B cell (primary cell): Measurements from ENCODE around the gene MOB3A. TPM values are rescaled to one million over a fixed set of nuclear protein-coding genes. Genes with fewer than 3 reads are reported as not detected.

Experiments used
- ATAC-seq: fragments of 200-7000 bp; cut with Tn5 transposase; one replicate; pipeline ENCODE4 v1.10.0; 2021; ENCODE audit warnings: low read depth, mild to moderate bottlenecking, moderate number of reproducible peaks, moderate library complexity
- CTCF ChIA-PET: fragments of 350-600 bp; sonication (Branson Sonifier 250); formaldehyde crosslinking; loops from one replicate; lab custom pipeline; 2021; ENCODE audit warnings: antibody characterized with exemption, inconsistent platforms; lab: Charles Lee
- POLR2A ChIA-PET: fragments of 350-600 bp; sonication (Branson Sonifier 250); formaldehyde crosslinking; loops from one replicate; lab custom pipeline; 2021; ENCODE audit warnings: antibody characterized with exemption; lab: Charles Lee
- DNase-seq: peaks from one replicate; pipeline ENCODE4 v3.0.0; 2013
- H2AFZ ChIP-seq: 2 replicates; pipeline ENCODE4 v1.6.1; 2012; ENCODE audit warnings: mild to moderate bottlenecking, low read depth, low read length; ENCODE audit not compliant: insufficient read depth, poor library complexity, severe bottlenecking
- H3K27ac ChIP-seq, 2 donors: 1 replicate in 1 of 2; 2 replicates in 1 of 2; pipeline ENCODE4 v1.5.1; 2012 to 2013; ENCODE audit warnings: low read length in 2 of 2, mild to moderate bottlenecking in 2 of 2, moderate library complexity in 1 of 2
- H3K27me3 ChIP-seq, 4 experiments: fragments of 200-600 bp in 1 of 4; sonication (generic) in 1 of 4; replicated peaks in 1 of 4; 1 replicate in 2 of 4; 2 replicates in 2 of 4; pipeline versions ENCODE4 v1.6.1 to v1.7.0; 2013 to 2016; ENCODE audit warnings: low read length in 3 of 4, mild to moderate bottlenecking in 2 of 4, mixed read lengths in 1 of 4, moderate library complexity in 1 of 4; ENCODE audit not compliant: insufficient read depth in 4 of 4, control insufficient read depth in 3 of 4; ENCODE audit errors: control extremely low read depth in 1 of 4
- H3K36me3 ChIP-seq, 2 experiments: replicated peaks in 1 of 2; 1 replicate in 1 of 2; 2 replicates in 1 of 2; pipeline versions ENCODE4 v1.6.1 to v1.7.1; 2013; ENCODE audit warnings: low read length in 1 of 2; ENCODE audit not compliant: insufficient read depth in 2 of 2, control insufficient read depth in 1 of 2; ENCODE audit errors: control extremely low read depth in 1 of 2, extremely low read depth in 1 of 2
- H3K4me1 ChIP-seq, 2 donors: fragments of 200-600 bp in 1 of 2; sonication (generic) in 1 of 2; 1 replicate in 1 of 2; 2 replicates in 1 of 2; pipeline versions ENCODE4 v1.5.1 to v1.6.1; 2013 to 2017; ENCODE audit warnings: low read length in 2 of 2; ENCODE audit not compliant: control insufficient read depth in 2 of 2, insufficient read depth in 2 of 2
- H3K4me2 ChIP-seq: replicated peaks from 2 replicates; pipeline ENCODE3; 2012; ENCODE audit warnings: mild to moderate bottlenecking, low read depth, low read length; ENCODE audit not compliant: poor library complexity, severe bottlenecking
- H3K4me3 ChIP-seq, 5 experiments: fragments of 200-600 bp in 1 of 5; sonication (generic) in 1 of 5; 1 replicate in 3 of 5; 2 replicates in 2 of 5; pipeline versions ENCODE4 v1.5.1 to v1.7.0; 2011 to 2016; ENCODE audit warnings: low read length in 4 of 5, mild to moderate bottlenecking in 4 of 5, low read depth in 2 of 5, control low read depth in 1 of 5, moderate library complexity in 1 of 5; ENCODE audit not compliant: insufficient read depth in 1 of 5; ENCODE audit errors: control extremely low read depth in 1 of 5, extremely low read depth in 1 of 5
- H3K79me2 ChIP-seq: fragments of 200-600 bp; sonication (generic); one replicate; pipeline ENCODE4 v1.6.0; 2016; ENCODE audit warnings: low read length; ENCODE audit not compliant: control insufficient read depth, insufficient read depth
- H3K9ac ChIP-seq: fragments of 200-600 bp; sonication (generic); 2 replicates; pipeline ENCODE4 v1.6.1; 2017; ENCODE audit warnings: mild to moderate bottlenecking, low read length, moderate library complexity
- H3K9me3 ChIP-seq, 3 donors: one replicate each; pipeline versions ENCODE4 v1.6.1 to v1.7.1; 2013; ENCODE audit warnings: low read length in 2 of 3; ENCODE audit not compliant: control insufficient read depth in 2 of 3, insufficient read depth in 1 of 3; ENCODE audit errors: control extremely low read depth in 1 of 3
- H4K20me1 ChIP-seq: 2 replicates; pipeline ENCODE4 v1.6.0; 2012; ENCODE audit warnings: mild to moderate bottlenecking, low read length; ENCODE audit not compliant: insufficient read depth, control insufficient read depth, poor library complexity, severe bottlenecking
- H3K27ac Mint-ChIP-seq: one replicate; pipeline ENCODE4 v1.8.0; 2021; ENCODE audit warnings: mixed read lengths
- H3K27me3 Mint-ChIP-seq: one replicate; pipeline ENCODE4 v1.8.0; 2021; ENCODE audit warnings: mixed read lengths
- H3K4me1 Mint-ChIP-seq: one replicate; pipeline ENCODE4 v1.8.0; 2021; ENCODE audit warnings: mixed read lengths
- H3K4me3 Mint-ChIP-seq: one replicate; pipeline ENCODE4 v1.8.0; 2021; ENCODE audit warnings: mixed read lengths
- H3K9me3 Mint-ChIP-seq: one replicate; pipeline ENCODE4 v1.8.0; 2022; ENCODE audit warnings: mixed read lengths; ENCODE audit not compliant: insufficient read depth
- CTCF ChIP-seq: fragments of 200-600 bp; IDR thresholded peaks from one replicate; pipeline ENCODE4 v1.8.0; 2022; ENCODE audit warnings: antibody characterized with exemption, mild to moderate bottlenecking
- EZH2 ChIP-seq: IDR thresholded peaks from 2 replicates; pipeline ENCODE4 v1.6.1; 2012; ENCODE audit warnings: borderline replicate concordance, low read depth, mild to moderate bottlenecking, moderate library complexity, low read length; ENCODE audit not compliant: insufficient read depth, poor library complexity, severe bottlenecking
- whole genome bisulfite sequencing: methylation state at CpG from one replicate; pipeline ENCODE4 v1.1.5; 2013; ENCODE audit warnings: missing lambda C conversion rate; ENCODE audit not compliant: insufficient coverage; 5-methylcytosine and 5-hydroxymethylcytosine counted together
- intact Hi-C: fragments of 100-400 bp; cut with micrococcal nuclease; formaldehyde crosslinking; loops from one replicate; pipeline ENCODE4 v1.10.0; 2022
- polyA plus RNA-seq: library from polyadenylated mRNA; depleted of rRNA; stranded (reverse); fragments of >200 nt; gene quantifications from 2 replicates; pipeline ENCODE4 v1.2.3, GENCODE V29; 2012
- total RNA-seq, 2 donors: library from RNA; stranded (reverse); fragments of 120-200 nt in 1 of 2; gene quantifications; 1 replicate in 1 of 2; 2 replicates in 1 of 2; pipeline versions ENCODE4 v1.2.3 to v1.2.4, GENCODE V29; 2013 to 2022

Gene MOB3A
- total and polyA plus RNA-seq, 2 donors (not counting 1 experiment from before 2014, with no cell fraction given): 190 to 228 TPM

DNA sequence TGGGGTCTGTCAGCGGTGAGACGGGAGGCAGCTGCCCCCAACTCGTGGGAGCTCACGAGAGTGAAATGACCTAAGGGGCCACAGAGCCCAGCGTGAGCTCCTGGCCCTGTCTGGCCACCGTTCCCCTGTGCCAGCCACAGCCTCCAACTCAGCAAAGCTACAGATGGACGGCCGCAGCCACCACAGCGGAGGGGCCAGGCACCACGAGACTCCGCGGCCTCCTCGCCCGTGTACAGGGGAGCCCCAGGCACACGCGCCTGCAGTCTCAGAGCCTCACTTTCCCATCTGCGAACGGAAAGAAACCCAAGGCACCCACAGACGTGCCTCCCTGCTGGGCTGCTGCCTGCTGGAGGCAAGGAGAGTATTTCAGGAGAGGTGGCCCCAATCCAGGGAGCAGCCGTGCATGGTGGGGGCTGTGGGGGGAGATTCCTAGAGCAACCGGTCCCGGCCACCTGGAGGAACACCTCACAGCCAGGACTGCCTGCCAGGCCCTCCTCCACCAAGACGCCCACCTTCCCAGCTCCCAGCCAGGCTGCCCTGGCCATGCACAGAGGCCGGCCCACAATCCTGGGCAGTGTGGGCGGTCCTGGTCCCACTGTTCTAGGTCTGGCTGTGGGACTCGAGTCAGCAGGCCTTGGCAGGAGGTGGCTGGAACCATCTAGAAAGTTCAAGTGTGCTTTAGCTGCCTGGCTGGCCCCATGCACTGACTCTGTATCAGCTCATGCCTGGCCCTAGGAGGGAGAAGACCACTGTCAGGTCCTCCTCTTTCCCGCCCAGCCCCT, 47.0 kb downstream of the MOB3A start:
- DNase-seq (peak; percentile 40), ATAC-seq (no peak)
- ChIA-PET POLR2A (interaction anchor here (0.5 to 8.2 kb wide), 12 partner anchors 9 to 116 kb away, joined by 3 to 111 read pairs (median 4); partner anchors contain the start of genes IZUMO4 and MOB3A), CTCF (interaction anchor here (1.2 to 2.0 kb wide), 4 partner anchors 38 to 48 kb away, joined by 3 to 10 read pairs (median 4); partner anchors contain the start of gene IZUMO4)
- H3K9me3 ChIP-seq: no peaks in the 10 kb centered on the region
- H3K4me1 ChIP-seq: peaks cover 83 to 87% of the 10 kb centered on the region in 2 donors
- H3K27me3 Mint-ChIP-seq: no peaks in the 10 kb centered on the region
- peak overlapping the region; percentile 99 for H3K4me3 Mint-ChIP-seq
- peak overlapping the region; percentile 92 for H3K4me2 ChIP-seq
- H3K4me1 Mint-ChIP-seq: peaks cover 68% of the 10 kb centered on the region
- H3K79me2 ChIP-seq: peaks cover 66% of the 10 kb centered on the region
- peaks cover 0 to 54% of the 10 kb centered on the region in 2 experiments for H3K36me3 ChIP-seq
- H3K27ac Mint-ChIP-seq: peak overlapping the region; percentile 98
- peak overlapping the region; percentile 40 to 98 (median 94) for H3K4me3 ChIP-seq
- peak overlapping the region; percentile 78 for H3K9ac ChIP-seq
- TF ChIP-seq CTCF (no peak), EZH2 (no peak)
- H4K20me1 ChIP-seq: peaks cover 67% of the 10 kb centered on the region
- 73% methylated on average over 26 of the region's 27 CpGs for WGBS
- H3K27ac ChIP-seq: peak overlapping the region; percentile 92 to 98
- no peak overlapping the region for H2AFZ ChIP-seq
- no peaks in the 10 kb centered on the region for H3K27me3 ChIP-seq
- intact Hi-C loops: no loop called here
- no peaks in the 10 kb centered on the region for H3K9me3 Mint-ChIP-seq
